B cell (primary cell): Measurements from ENCODE around the gene LIPN. TPM values are rescaled to one million over a fixed set of nuclear protein-coding genes. Genes with fewer than 3 reads are reported as not detected.

Source experiments
- ATAC-seq: fragments of 200-7000 bp; cut with Tn5 transposase; one replicate; pipeline ENCODE4 v1.10.0; 2021; ENCODE audit warnings: low read depth, mild to moderate bottlenecking, moderate number of reproducible peaks, moderate library complexity
- CTCF ChIA-PET: fragments of 350-600 bp; sonication (Branson Sonifier 250); formaldehyde crosslinking; loops from one replicate; lab custom pipeline; 2021; ENCODE audit warnings: antibody characterized with exemption, inconsistent platforms; lab: Charles Lee
- POLR2A ChIA-PET: fragments of 350-600 bp; sonication (Branson Sonifier 250); formaldehyde crosslinking; loops from one replicate; lab custom pipeline; 2021; ENCODE audit warnings: antibody characterized with exemption; lab: Charles Lee
- DNase-seq: peaks from one replicate; pipeline ENCODE4 v3.0.0; 2013
- H2AFZ ChIP-seq: 2 replicates; pipeline ENCODE4 v1.6.1; 2012; ENCODE audit warnings: mild to moderate bottlenecking, low read depth, low read length; ENCODE audit not compliant: insufficient read depth, poor library complexity, severe bottlenecking
- H3K27ac ChIP-seq, 2 donors: 1 replicate in 1 of 2; 2 replicates in 1 of 2; pipeline ENCODE4 v1.5.1; 2012 to 2013; ENCODE audit warnings: low read length in 2 of 2, mild to moderate bottlenecking in 2 of 2, moderate library complexity in 1 of 2
- H3K27me3 ChIP-seq, 4 experiments: fragments of 200-600 bp in 1 of 4; sonication (generic) in 1 of 4; replicated peaks in 1 of 4; 1 replicate in 2 of 4; 2 replicates in 2 of 4; pipeline versions ENCODE4 v1.6.1 to v1.7.0; 2013 to 2016; ENCODE audit warnings: low read length in 3 of 4, mild to moderate bottlenecking in 2 of 4, mixed read lengths in 1 of 4, moderate library complexity in 1 of 4; ENCODE audit not compliant: insufficient read depth in 4 of 4, control insufficient read depth in 3 of 4; ENCODE audit errors: control extremely low read depth in 1 of 4
- H3K36me3 ChIP-seq, 2 experiments: replicated peaks in 1 of 2; 1 replicate in 1 of 2; 2 replicates in 1 of 2; pipeline versions ENCODE4 v1.6.1 to v1.7.1; 2013; ENCODE audit warnings: low read length in 1 of 2; ENCODE audit not compliant: insufficient read depth in 2 of 2, control insufficient read depth in 1 of 2; ENCODE audit errors: control extremely low read depth in 1 of 2, extremely low read depth in 1 of 2
- H3K4me1 ChIP-seq, 2 donors: fragments of 200-600 bp in 1 of 2; sonication (generic) in 1 of 2; 1 replicate in 1 of 2; 2 replicates in 1 of 2; pipeline versions ENCODE4 v1.5.1 to v1.6.1; 2013 to 2017; ENCODE audit warnings: low read length in 2 of 2; ENCODE audit not compliant: control insufficient read depth in 2 of 2, insufficient read depth in 2 of 2
- H3K4me2 ChIP-seq: replicated peaks from 2 replicates; pipeline ENCODE3; 2012; ENCODE audit warnings: mild to moderate bottlenecking, low read depth, low read length; ENCODE audit not compliant: poor library complexity, severe bottlenecking
- H3K4me3 ChIP-seq, 5 experiments: fragments of 200-600 bp in 1 of 5; sonication (generic) in 1 of 5; 1 replicate in 3 of 5; 2 replicates in 2 of 5; pipeline versions ENCODE4 v1.5.1 to v1.7.0; 2011 to 2016; ENCODE audit warnings: low read length in 4 of 5, mild to moderate bottlenecking in 4 of 5, low read depth in 2 of 5, control low read depth in 1 of 5, moderate library complexity in 1 of 5; ENCODE audit not compliant: insufficient read depth in 1 of 5; ENCODE audit errors: control extremely low read depth in 1 of 5, extremely low read depth in 1 of 5
- H3K79me2 ChIP-seq: fragments of 200-600 bp; sonication (generic); one replicate; pipeline ENCODE4 v1.6.0; 2016; ENCODE audit warnings: low read length; ENCODE audit not compliant: control insufficient read depth, insufficient read depth
- H3K9ac ChIP-seq: fragments of 200-600 bp; sonication (generic); 2 replicates; pipeline ENCODE4 v1.6.1; 2017; ENCODE audit warnings: mild to moderate bottlenecking, low read length, moderate library complexity
- H3K9me3 ChIP-seq, 3 donors: one replicate each; pipeline versions ENCODE4 v1.6.1 to v1.7.1; 2013; ENCODE audit warnings: low read length in 2 of 3; ENCODE audit not compliant: control insufficient read depth in 2 of 3, insufficient read depth in 1 of 3; ENCODE audit errors: control extremely low read depth in 1 of 3
- H4K20me1 ChIP-seq: 2 replicates; pipeline ENCODE4 v1.6.0; 2012; ENCODE audit warnings: mild to moderate bottlenecking, low read length; ENCODE audit not compliant: insufficient read depth, control insufficient read depth, poor library complexity, severe bottlenecking
- H3K27ac Mint-ChIP-seq: one replicate; pipeline ENCODE4 v1.8.0; 2021; ENCODE audit warnings: mixed read lengths
- H3K27me3 Mint-ChIP-seq: one replicate; pipeline ENCODE4 v1.8.0; 2021; ENCODE audit warnings: mixed read lengths
- H3K4me1 Mint-ChIP-seq: one replicate; pipeline ENCODE4 v1.8.0; 2021; ENCODE audit warnings: mixed read lengths
- H3K4me3 Mint-ChIP-seq: one replicate; pipeline ENCODE4 v1.8.0; 2021; ENCODE audit warnings: mixed read lengths
- H3K9me3 Mint-ChIP-seq: one replicate; pipeline ENCODE4 v1.8.0; 2022; ENCODE audit warnings: mixed read lengths; ENCODE audit not compliant: insufficient read depth
- EZH2 ChIP-seq: IDR thresholded peaks from 2 replicates; pipeline ENCODE4 v1.6.1; 2012; ENCODE audit warnings: borderline replicate concordance, low read depth, mild to moderate bottlenecking, moderate library complexity, low read length; ENCODE audit not compliant: insufficient read depth, poor library complexity, severe bottlenecking
- WGBS: methylation state at CpG from one replicate; pipeline ENCODE4 v1.1.5; 2013; ENCODE audit warnings: missing lambda C conversion rate; ENCODE audit not compliant: insufficient coverage; 5-methylcytosine and 5-hydroxymethylcytosine counted together
- intact Hi-C: fragments of 100-400 bp; cut with micrococcal nuclease; formaldehyde crosslinking; loops from one replicate; pipeline ENCODE4 v1.10.0; 2022
- polyA plus RNA-seq: library from polyadenylated mRNA; depleted of rRNA; stranded (reverse); fragments of >200 nt; gene quantifications from 2 replicates; pipeline ENCODE4 v1.2.3, GENCODE V29; 2012
- total RNA-seq, 2 donors: library from RNA; stranded (reverse); fragments of 120-200 nt in 1 of 2; gene quantifications; 1 replicate in 1 of 2; 2 replicates in 1 of 2; pipeline versions ENCODE4 v1.2.3 to v1.2.4, GENCODE V29; 2013 to 2022
- TF ChIP-seq, protein P1 (sequence below): fragments of 200-600 bp; IDR thresholded peaks from one replicate; pipeline ENCODE4 v1.8.0; 2022; ENCODE audit warnings: antibody characterized with exemption, mild to moderate bottlenecking

LIPN gene
- total and polyA plus RNA-seq, 2 donors (not counting 1 experiment from before 2014, with no cell fraction given) = 0.12 TPM; not detected in 1

DNA sequence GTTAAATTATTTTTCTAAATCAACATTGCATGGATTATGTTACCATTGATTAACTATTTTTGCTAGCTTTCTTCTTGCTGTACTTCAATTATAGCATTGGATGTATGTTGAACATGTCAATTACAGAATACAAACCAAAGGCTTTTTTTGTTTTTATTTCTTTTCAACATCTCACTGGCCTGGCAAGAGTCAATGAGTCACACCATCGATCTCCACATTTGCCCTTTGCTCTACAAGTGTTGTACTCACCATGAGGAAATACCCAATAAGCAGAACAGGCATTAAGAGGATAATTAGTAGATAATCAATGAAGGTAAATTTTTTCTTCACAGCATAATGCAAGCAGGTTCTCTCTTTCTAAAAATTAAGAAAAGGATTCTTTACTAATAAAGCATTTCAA is 68.5 kb downstream of the LIPN start:
- Histone ChIP-seq H3K4me1 (peaks cover 8 to 13% of the 10 kb centered on the region in 2 donors), H3K36me3 (no peaks in the 10 kb centered on the region), H3K27ac (no peak overlapping the region), H2AFZ (no peak overlapping the region), H3K79me2 (no peaks in the 10 kb centered on the region), H3K4me3 (no peak overlapping the region), H3K27me3 (no peaks in the 10 kb centered on the region), H4K20me1 (no peaks in the 10 kb centered on the region), H3K4me2 (no peak overlapping the region), H3K9ac (no peak overlapping the region), H3K9me3 (no peaks in the 10 kb centered on the region)
- ATAC-seq (no peak), DNase-seq (no peak)
- Mint-ChIP-seq H3K9me3 (no peaks in the 10 kb centered on the region), H3K4me3 (no peak overlapping the region), H3K27me3 (peaks cover 3% of the 10 kb centered on the region), H3K27ac (no peak overlapping the region), H3K4me1 (peaks cover 18% of the 10 kb centered on the region)
- no CpG with 5 or more reads among the region's 1 CpG for WGBS
- intact Hi-C loops = no loop called here
- TF ChIP-seq, protein P1, sequence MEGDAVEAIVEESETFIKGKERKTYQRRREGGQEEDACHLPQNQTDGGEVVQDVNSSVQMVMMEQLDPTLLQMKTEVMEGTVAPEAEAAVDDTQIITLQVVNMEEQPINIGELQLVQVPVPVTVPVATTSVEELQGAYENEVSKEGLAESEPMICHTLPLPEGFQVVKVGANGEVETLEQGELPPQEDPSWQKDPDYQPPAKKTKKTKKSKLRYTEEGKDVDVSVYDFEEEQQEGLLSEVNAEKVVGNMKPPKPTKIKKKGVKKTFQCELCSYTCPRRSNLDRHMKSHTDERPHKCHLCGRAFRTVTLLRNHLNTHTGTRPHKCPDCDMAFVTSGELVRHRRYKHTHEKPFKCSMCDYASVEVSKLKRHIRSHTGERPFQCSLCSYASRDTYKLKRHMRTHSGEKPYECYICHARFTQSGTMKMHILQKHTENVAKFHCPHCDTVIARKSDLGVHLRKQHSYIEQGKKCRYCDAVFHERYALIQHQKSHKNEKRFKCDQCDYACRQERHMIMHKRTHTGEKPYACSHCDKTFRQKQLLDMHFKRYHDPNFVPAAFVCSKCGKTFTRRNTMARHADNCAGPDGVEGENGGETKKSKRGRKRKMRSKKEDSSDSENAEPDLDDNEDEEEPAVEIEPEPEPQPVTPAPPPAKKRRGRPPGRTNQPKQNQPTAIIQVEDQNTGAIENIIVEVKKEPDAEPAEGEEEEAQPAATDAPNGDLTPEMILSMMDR = no peak
- no peak for TF ChIP-seq EZH2
- ChIA-PET CTCF (interaction anchor here (1.3 to 22.4 kb wide), 4 partner anchors 7 to 389 kb away, joined by 3 to 749 read pairs (median 17); no protein-coding TSS in a partner anchor), POLR2A (no interaction called here)

Other genes starting within 250 kb of the LIPN start
- gene RNLS, start 176.7 kb upstream of the LIPN start, total RNA-seq = 7.5 and 7.9 TPM in 2 replicates
- 2.0 and 3.5 TPM in 2 replicates for gene RNLS, start 176.7 kb upstream of the LIPN start, polyA plus RNA-seq
- gene LIPJ, start 173.3 kb upstream of the LIPN start, total RNA-seq = 0.20 and 0.39 TPM in 2 replicates
- 0.10 and 0.13 TPM in 2 replicates for gene LIPJ, start 173.3 kb upstream of the LIPN start, polyA plus RNA-seq
- not detected in 2 replicates for gene LIPF, start 95.6 kb upstream of the LIPN start, total RNA-seq
- gene LIPF, start 95.6 kb upstream of the LIPN start, polyA plus RNA-seq = not detected in 2 replicates
- not detected in 2 replicates for gene LIPK, start 53.8 kb upstream of the LIPN start, total RNA-seq
- gene LIPK, start 53.8 kb upstream of the LIPN start, polyA plus RNA-seq = not detected in 2 replicates
- gene LIPM, start 42.7 kb downstream of the LIPN start, total RNA-seq = not detected in 2 replicates
- not detected in 2 replicates for gene LIPM, start 42.7 kb downstream of the LIPN start, polyA plus RNA-seq
- gene ANKRD22, start 91.8 kb downstream of the LIPN start, total RNA-seq = not detected in 2 replicates
- gene ANKRD22, start 91.8 kb downstream of the LIPN start, polyA plus RNA-seq = 0.09 TPM in 1 of 2 replicates, not detected in the other
- gene STAMBPL1, start 120.2 kb downstream of the LIPN start, total RNA-seq = 56.7 and 64.2 TPM in 2 replicates
- 33.8 and 50.3 TPM in 2 replicates for gene STAMBPL1, start 120.2 kb downstream of the LIPN start, polyA plus RNA-seq
- 1.6 and 1.8 TPM in 2 replicates for gene ACTA2, start 192.8 kb downstream of the LIPN start, total RNA-seq
- 0.69 and 3.7 TPM in 2 replicates for gene ACTA2, start 192.8 kb downstream of the LIPN start, polyA plus RNA-seq
- gene FAS, start 230.8 kb downstream of the LIPN start, total RNA-seq = 11.5 and 13.7 TPM in 2 replicates
- gene FAS, start 230.8 kb downstream of the LIPN start, polyA plus RNA-seq = 8.0 and 12.4 TPM in 2 replicates